Ectodermal cell (in vitro differentiated cells): ENCODE data around the gene RCAN2.

Source experiments
- H3K27ac ChIP-seq: 2 replicates; pipeline ENCODE4 v1.7.0; 2013; ENCODE audit warnings: mild to moderate bottlenecking, low read depth, low read length; ENCODE audit not compliant: insufficient read depth, poor library complexity, severe bottlenecking
- H3K27me3 ChIP-seq: 2 replicates; pipeline ENCODE4 v1.7.0; 2013; ENCODE audit warnings: mild to moderate bottlenecking, low read length; ENCODE audit not compliant: insufficient read depth, control insufficient read depth, poor library complexity, severe bottlenecking
- H3K36me3 ChIP-seq: one replicate; pipeline ENCODE4 v1.7.0; 2013; ENCODE audit warnings: low read length; ENCODE audit not compliant: control insufficient read depth, insufficient read depth
- H3K4me1 ChIP-seq: one replicate; pipeline ENCODE4 v1.7.0; 2013; ENCODE audit warnings: low read length; ENCODE audit not compliant: control insufficient read depth, insufficient read depth
- H3K4me3 ChIP-seq: 2 replicates; pipeline ENCODE4 v1.7.0; 2013; ENCODE audit warnings: low read depth, low read length, control low read depth; ENCODE audit not compliant: insufficient read depth
- H3K9me3 ChIP-seq: 2 replicates; pipeline ENCODE4 v1.7.0; 2013; ENCODE audit warnings: mild to moderate bottlenecking, low read length, moderate library complexity; ENCODE audit not compliant: control insufficient read depth
- WGBS, 2 experiments: methylation state at CpG; one replicate each; pipeline ENCODE4 v1.1.7; 2013; ENCODE audit warnings: missing lambda C conversion rate in 2 of 2; 5-methylcytosine and 5-hydroxymethylcytosine counted together

The RCAN2 gene

DNA sequence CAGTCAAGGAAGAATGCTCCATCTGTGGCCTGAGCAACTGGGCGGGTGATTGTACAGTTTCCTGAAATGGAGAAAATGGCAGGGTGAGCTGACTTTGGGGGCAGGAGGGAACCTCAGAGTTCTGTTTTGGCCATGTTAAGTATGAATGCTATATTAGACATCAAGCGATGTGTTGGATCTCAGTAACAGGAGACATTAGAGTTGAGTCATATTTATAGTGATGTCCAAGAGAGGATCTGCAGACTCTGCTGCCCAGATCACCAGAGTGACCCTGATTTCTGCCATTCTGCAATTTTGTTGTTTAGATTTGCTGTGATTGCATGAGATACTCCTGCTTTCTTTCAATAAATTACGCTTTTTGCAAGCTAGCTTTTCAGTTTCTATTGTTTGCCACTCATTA, 189.1 kb downstream of the RCAN2 start:
- Histone ChIP-seq H3K27ac (no peak overlapping the region), H3K36me3 (no peaks in the 10 kb centered on the region), H3K27me3 (no peaks in the 10 kb centered on the region), H3K4me3 (no peak overlapping the region), H3K9me3 (no peaks in the 10 kb centered on the region), H3K4me1 (no peaks in the 10 kb centered on the region)
- 92 to 97% methylated on average over 3 of the region's 3 CpGs for WGBS, 2 experiments

DNA sequence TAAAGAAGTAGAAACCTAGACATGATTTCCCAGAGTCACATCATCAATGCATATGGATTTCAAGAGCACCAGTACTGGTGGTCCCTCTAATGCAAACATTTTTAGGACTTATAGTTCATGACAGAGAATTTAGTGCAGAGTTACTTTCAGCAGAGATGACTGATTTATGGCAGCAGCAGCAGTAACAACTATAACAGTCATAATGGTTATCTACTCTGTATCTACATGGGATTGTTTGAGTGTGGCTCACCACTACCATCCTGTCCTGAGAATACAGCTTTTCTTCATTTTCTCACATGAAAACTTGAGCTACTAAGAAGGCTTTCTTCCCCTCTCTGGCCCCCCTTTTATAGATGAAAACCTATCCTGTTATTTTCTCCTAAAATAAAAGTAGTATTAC, 192.0 kb downstream of the RCAN2 start:
- H3K4me1 ChIP-seq: no peaks in the 10 kb centered on the region
- H3K27me3 ChIP-seq: no peaks in the 10 kb centered on the region
- H3K36me3 ChIP-seq: no peaks in the 10 kb centered on the region
- no peak overlapping the region for H3K4me3 ChIP-seq
- no peaks in the 10 kb centered on the region for H3K9me3 ChIP-seq
- H3K27ac ChIP-seq: no peak overlapping the region

DNA sequence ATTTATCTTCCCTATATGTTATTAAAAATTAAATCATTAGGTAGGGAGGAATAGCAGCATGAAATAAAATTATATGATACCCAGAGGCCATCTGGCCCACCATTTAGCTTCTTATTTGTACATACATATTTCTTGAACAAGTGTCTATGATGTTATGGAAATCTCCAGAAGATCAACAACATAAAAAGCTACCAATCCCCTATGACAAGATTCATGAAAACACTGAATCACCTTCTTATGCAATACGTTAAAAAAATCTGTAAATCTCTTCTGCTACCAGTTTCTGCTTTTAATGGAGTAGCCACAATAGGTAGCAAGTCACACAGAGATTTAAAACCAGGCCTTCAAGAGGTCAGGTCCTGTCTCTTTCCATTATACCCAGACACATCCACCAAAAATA, 194.7 kb downstream of the RCAN2 start:
- WGBS, 2 experiments: 32 to 38% methylated on average over 1 of the region's 1 CpG
- no peaks in the 10 kb centered on the region for H3K9me3 ChIP-seq
- H3K27ac ChIP-seq: no peak overlapping the region
- H3K4me1 ChIP-seq: no peaks in the 10 kb centered on the region
- no peak overlapping the region for H3K4me3 ChIP-seq
- no peaks in the 10 kb centered on the region for H3K36me3 ChIP-seq
- H3K27me3 ChIP-seq: no peaks in the 10 kb centered on the region

GRCh38 chr6:46293641-46294316, 197.5 kb downstream of the RCAN2 start:
- Histone ChIP-seq H3K9me3 (no peaks in the 10 kb centered on the region), H3K36me3 (no peaks in the 10 kb centered on the region), H3K27me3 (no peaks in the 10 kb centered on the region), H3K27ac (no peak overlapping the region), H3K4me1 (no peaks in the 10 kb centered on the region), H3K4me3 (no peak overlapping the region)
- 95 to 100% methylated on average over 5 of the region's 5 CpGs for WGBS, 2 experiments

- no peaks in the 10 kb centered on the region for H3K27me3 ChIP-seq
- no peaks in the 10 kb centered on the region for H3K36me3 ChIP-seq
- no peaks in the 10 kb centered on the region for H3K4me1 ChIP-seq
- no peak overlapping the region for H3K4me3 ChIP-seq
- no peaks in the 10 kb centered on the region for H3K9me3 ChIP-seq
- 90 to 93% methylated on average over 2 of the region's 2 CpGs for WGBS, 2 experiments
- H3K27ac ChIP-seq: no peak overlapping the region
Measured at GRCh38 chr6:46291880-46292279, 199.4 kb downstream of the RCAN2 start.

- Histone ChIP-seq H3K36me3 (no peaks in the 10 kb centered on the region), H3K9me3 (no peaks in the 10 kb centered on the region), H3K27ac (no peak overlapping the region), H3K27me3 (no peaks in the 10 kb centered on the region), H3K4me3 (no peak overlapping the region), H3K4me1 (no peaks in the 10 kb centered on the region)
- WGBS, 2 experiments: 16 to 37% methylated on average over 2 of the region's 2 CpGs
Measured at GRCh38 chr6:46291275-46291633, 200.0 kb downstream of the RCAN2 start.

GRCh38 chr6:46290421-46291274, 200.6 kb downstream of the RCAN2 start:
- 74 to 93% methylated on average over 1 to 2 of the region's 4 CpGs for WGBS, 2 experiments
- H3K27ac ChIP-seq: no peak overlapping the region
- H3K4me3 ChIP-seq: no peak overlapping the region
- H3K27me3 ChIP-seq: no peaks in the 10 kb centered on the region
- H3K36me3 ChIP-seq: no peaks in the 10 kb centered on the region
- no peaks in the 10 kb centered on the region for H3K4me1 ChIP-seq
- no peaks in the 10 kb centered on the region for H3K9me3 ChIP-seq

- H3K4me3 ChIP-seq: no peak overlapping the region
- H3K9me3 ChIP-seq: no peaks in the 10 kb centered on the region
- H3K4me1 ChIP-seq: no peaks in the 10 kb centered on the region
- H3K27ac ChIP-seq: no peak overlapping the region
- H3K36me3 ChIP-seq: no peaks in the 10 kb centered on the region
- 93 to 98% methylated on average over 2 of the region's 2 CpGs for WGBS, 2 experiments
- H3K27me3 ChIP-seq: no peaks in the 10 kb centered on the region
Measured at GRCh38 chr6:46289898-46290297, 201.4 kb downstream of the RCAN2 start.

DNA sequence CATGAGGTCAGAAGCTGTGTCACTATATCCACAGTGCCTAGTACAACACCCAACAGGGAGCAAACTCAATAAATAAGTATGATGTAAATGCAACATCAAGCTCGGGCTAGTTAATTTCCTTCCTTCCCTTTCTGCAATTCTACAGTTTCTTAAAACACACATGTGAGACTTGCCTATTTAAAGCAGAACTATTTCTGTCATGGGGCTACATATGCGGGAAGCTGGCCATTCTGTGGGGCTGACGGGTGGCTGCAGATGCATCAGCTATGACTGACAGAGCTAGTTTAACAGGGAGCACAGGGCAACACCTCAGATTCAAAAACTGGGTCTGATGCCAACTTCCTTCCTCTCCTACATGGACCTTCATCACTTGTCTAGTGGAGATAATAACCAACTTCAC, 202.4 kb downstream of the RCAN2 start:
- H3K4me3 ChIP-seq: no peak overlapping the region
- H3K27ac ChIP-seq: no peak overlapping the region
- H3K27me3 ChIP-seq: no peaks in the 10 kb centered on the region
- whole genome bisulfite sequencing, 2 experiments: 89 to 93% methylated on average over 3 of the region's 3 CpGs
- no peaks in the 10 kb centered on the region for H3K4me1 ChIP-seq
- H3K9me3 ChIP-seq: no peaks in the 10 kb centered on the region
- no peaks in the 10 kb centered on the region for H3K36me3 ChIP-seq

GRCh38 chr6:46287681-46288080, 203.6 kb downstream of the RCAN2 start:
- Histone ChIP-seq H3K9me3 (no peaks in the 10 kb centered on the region), H3K4me3 (no peak overlapping the region), H3K36me3 (no peaks in the 10 kb centered on the region), H3K27me3 (no peaks in the 10 kb centered on the region), H3K4me1 (no peaks in the 10 kb centered on the region), H3K27ac (no peak overlapping the region)
- WGBS, 2 experiments: 95 to 100% methylated on average over 1 to 5 of the region's 5 CpGs
